ENCODE data around the gene SLC35F6. TPM values are rescaled to one million over a fixed set of nuclear protein-coding genes. Genes with fewer than 3 reads are reported as not detected.

SLC35F6 gene
- total and polyA plus RNA-seq, 2 donors (not counting 1 experiment from before 2014, with no cell fraction given) = 10.4 to 15.2 TPM

DNA sequence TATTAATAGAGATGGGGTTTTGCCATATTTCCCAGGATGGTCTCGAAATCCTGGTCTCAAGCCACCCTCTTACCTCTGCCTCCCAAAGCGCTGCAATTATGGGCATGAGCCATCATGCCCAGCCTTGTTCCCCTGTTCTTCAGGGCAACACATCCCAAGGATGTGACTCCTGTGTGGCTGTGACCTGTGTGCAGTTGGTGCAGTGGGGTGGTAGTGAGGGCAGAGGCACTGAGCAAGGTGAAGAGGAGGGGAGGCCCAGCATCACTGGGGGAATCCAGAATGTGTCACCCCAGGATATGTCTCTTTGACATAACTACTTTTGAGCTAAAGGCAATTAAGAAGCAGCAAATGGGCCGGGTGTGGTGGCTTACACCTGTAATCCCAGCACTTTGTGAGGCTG lies 45.1 kb downstream of the SLC35F6 start:
- H3K27ac ChIP-seq (ENCODE audit: low read length in 2 of 2) = no peak overlapping the region
- Mint-ChIP-seq H3K4me1 (peaks cover 2% of the 10 kb centered on the region), H3K9me3 (ENCODE audit: insufficient read depth) (no peaks in the 10 kb centered on the region), H3K27me3 (peaks cover 17% of the 10 kb centered on the region), H3K27ac (no peak overlapping the region), H3K4me3 (no peak overlapping the region)
- intact Hi-C loops (cut with micrococcal nuclease) = no loop called here
- no peaks in the 10 kb centered on the region for H3K79me2 ChIP-seq (ENCODE audit: control insufficient read depth, insufficient read depth, low read length)
- no peaks in the 10 kb centered on the region for H4K20me1 ChIP-seq (ENCODE audit: control insufficient read depth, insufficient read depth, low read length, poor library complexity, severe bottlenecking)
- H3K4me2 ChIP-seq (replicated peaks; ENCODE audit: low read depth, low read length, poor library complexity, severe bottlenecking) = no peak overlapping the region
- ATAC-seq (ENCODE audit: low read depth) = no peak
- H3K27me3 ChIP-seq (replicated peaks in 1 of 4; ENCODE audit: control extremely low read depth in 1 of 4, control insufficient read depth in 3 of 4, insufficient read depth in 4 of 4, low read length in 3 of 4) = peaks cover 0 to 4% (median 1%) of the 10 kb centered on the region in 4 experiments
- no peaks in the 10 kb centered on the region for H3K4me1 ChIP-seq (ENCODE audit: control insufficient read depth in 2 of 2, insufficient read depth in 2 of 2, low read length in 2 of 2)
- no peaks in the 10 kb centered on the region for H3K9me3 ChIP-seq (ENCODE audit: control extremely low read depth in 1 of 3, control insufficient read depth in 2 of 3, insufficient read depth in 1 of 3, low read length in 2 of 3)
- ChIA-PET CTCF (no interaction called here), POLR2A (no interaction called here)
- no peak for TF ChIP-seq EZH2 (IDR thresholded peaks at IDR 0.05; ENCODE audit: borderline replicate concordance, insufficient read depth, low read depth, low read length, poor library complexity, severe bottlenecking)
- no peak for TF ChIP-seq CTCF (IDR thresholded peaks at IDR 0.05)
- WGBS (ENCODE audit: insufficient coverage) = 100% methylated on average over 3 of the region's 3 CpGs
- no peak overlapping the region for H2AFZ ChIP-seq (ENCODE audit: insufficient read depth, low read depth, low read length, poor library complexity, severe bottlenecking)
- H3K9ac ChIP-seq (ENCODE audit: low read length) = no peak overlapping the region
- no peak overlapping the region for H3K4me3 ChIP-seq (ENCODE audit: control extremely low read depth in 1 of 5, extremely low read depth in 1 of 5, insufficient read depth in 1 of 5, low read depth in 2 of 5, low read length in 4 of 5)
- no peak for DNase-seq
- H3K36me3 ChIP-seq (replicated peaks in 1 of 2; ENCODE audit: control extremely low read depth in 1 of 2, control insufficient read depth in 1 of 2, extremely low read depth in 1 of 2, insufficient read depth in 2 of 2, low read length in 1 of 2) = no peaks in the 10 kb centered on the region

DNA sequence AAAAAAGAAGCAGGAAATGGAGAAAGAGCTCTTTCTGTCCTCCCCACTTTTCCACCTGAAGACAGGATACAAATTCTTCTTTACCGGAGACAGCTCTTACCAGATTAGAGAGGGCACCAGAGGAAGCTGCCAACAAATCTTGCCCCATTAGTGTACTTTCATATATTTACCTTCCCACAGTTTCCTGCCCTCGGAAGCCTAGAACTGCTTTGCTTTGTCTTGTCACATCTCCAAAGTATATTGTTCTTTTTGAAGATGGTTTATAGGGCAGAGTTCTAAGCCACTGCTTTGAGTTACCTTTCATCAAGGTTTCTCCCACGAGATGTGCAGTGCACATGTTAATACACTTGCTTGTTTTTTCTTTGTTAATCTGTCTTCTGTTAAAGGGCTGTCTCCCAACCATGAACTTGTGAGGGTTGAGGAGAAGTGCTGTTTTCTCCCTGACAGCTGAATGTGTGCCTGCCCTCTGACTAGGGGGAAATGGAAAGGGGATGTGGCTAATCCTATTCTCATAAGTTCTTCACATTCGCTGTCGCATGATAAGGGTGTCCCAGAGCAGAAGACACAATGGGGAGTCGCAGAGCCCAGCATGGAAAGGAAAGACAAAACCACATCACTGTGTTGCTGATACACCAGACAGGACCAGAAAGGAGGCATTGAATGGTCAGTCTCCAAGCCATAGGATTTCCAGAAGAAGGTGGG lies 45.9 kb downstream of the SLC35F6 start:
- no peaks in the 10 kb centered on the region for H3K36me3 ChIP-seq (replicated peaks in 1 of 2; ENCODE audit: control extremely low read depth in 1 of 2, control insufficient read depth in 1 of 2, extremely low read depth in 1 of 2, insufficient read depth in 2 of 2, low read length in 1 of 2)
- peaks cover 19% of the 10 kb centered on the region for H3K27me3 Mint-ChIP-seq

More for the DNA sequence above, 45.9 kb downstream of the SLC35F6 start:
- 0% methylated on average over 3 of the region's 6 CpGs for WGBS (ENCODE audit: insufficient coverage)
- ChIA-PET CTCF (no interaction called here), POLR2A (no interaction called here)
- H3K4me1 ChIP-seq (ENCODE audit: control insufficient read depth in 2 of 2, insufficient read depth in 2 of 2, low read length in 2 of 2) = no peaks in the 10 kb centered on the region
- Mint-ChIP-seq H3K4me1 (peaks cover 2% of the 10 kb centered on the region), H3K27ac (no peak overlapping the region), H3K4me3 (no peak overlapping the region), H3K9me3 (ENCODE audit: insufficient read depth) (no peaks in the 10 kb centered on the region)
- DNase-seq = no peak
- H3K79me2 ChIP-seq (ENCODE audit: control insufficient read depth, insufficient read depth, low read length) = no peaks in the 10 kb centered on the region
- H3K27me3 ChIP-seq (replicated peaks in 1 of 4; ENCODE audit: control extremely low read depth in 1 of 4, control insufficient read depth in 3 of 4, insufficient read depth in 4 of 4, low read length in 3 of 4) = peaks cover 0 to 4% (median 1%) of the 10 kb centered on the region in 4 experiments
- H3K9me3 ChIP-seq (ENCODE audit: control extremely low read depth in 1 of 3, control insufficient read depth in 2 of 3, insufficient read depth in 1 of 3, low read length in 2 of 3) = no peaks in the 10 kb centered on the region
- no peaks in the 10 kb centered on the region for H4K20me1 ChIP-seq (ENCODE audit: control insufficient read depth, insufficient read depth, low read length, poor library complexity, severe bottlenecking)
- no peak overlapping the region for H3K4me3 ChIP-seq (ENCODE audit: control extremely low read depth in 1 of 5, extremely low read depth in 1 of 5, insufficient read depth in 1 of 5, low read depth in 2 of 5, low read length in 4 of 5)
- H3K27ac ChIP-seq (ENCODE audit: low read length in 2 of 2) = no peak overlapping the region
- H2AFZ ChIP-seq (ENCODE audit: insufficient read depth, low read depth, low read length, poor library complexity, severe bottlenecking) = no peak overlapping the region
- no peak for TF ChIP-seq EZH2 (IDR thresholded peaks at IDR 0.05; ENCODE audit: borderline replicate concordance, insufficient read depth, low read depth, low read length, poor library complexity, severe bottlenecking)
- no peak for TF ChIP-seq CTCF (IDR thresholded peaks at IDR 0.05)
- intact Hi-C loops (cut with micrococcal nuclease) = no loop called here
- H3K9ac ChIP-seq (ENCODE audit: low read length) = no peak overlapping the region
- no peak for ATAC-seq (ENCODE audit: low read depth)
- H3K4me2 ChIP-seq (replicated peaks; ENCODE audit: low read depth, low read length, poor library complexity, severe bottlenecking) = no peak overlapping the region

Data from B cell (primary cell).